H9 (cell line): ENCODE measurements around the gene KRT78. TPM values are rescaled to one million over a fixed set of nuclear protein-coding genes. Genes with fewer than 3 reads are reported as not detected.

Experiments used
- DNase-seq: peaks from one replicate; pipeline ENCODE4 v3.0.0-alpha.2; 2017
- H2AFZ ChIP-seq: one replicate; pipeline ENCODE4 v1.6.1; 2013; ENCODE audit warnings: mild to moderate bottlenecking, low read length, control low read depth, moderate library complexity
- H2AK5ac ChIP-seq: 2 replicates; pipeline ENCODE4 v1.6.1; 2013; ENCODE audit warnings: low read length, control low read depth, mixed read lengths; ENCODE audit not compliant: insufficient read length
- H2BK120ac ChIP-seq: one replicate; pipeline ENCODE4 v1.6.1; 2013; ENCODE audit warnings: low read depth, mild to moderate bottlenecking, low read length, control low read depth, inconsistent platforms; ENCODE audit not compliant: poor library complexity, severe bottlenecking
- H2BK12ac ChIP-seq: 2 replicates; pipeline ENCODE4 v1.6.1; 2013; ENCODE audit warnings: low read length, control low read depth, mixed read lengths, low read depth; ENCODE audit not compliant: insufficient read length
- H2BK15ac ChIP-seq: 2 replicates; pipeline ENCODE4 v1.6.1; 2013; ENCODE audit warnings: low read depth, low read length, control low read depth
- H2BK20ac ChIP-seq: one replicate; pipeline ENCODE4 v1.6.1; 2013; ENCODE audit warnings: low read depth, mild to moderate bottlenecking, low read length, control low read depth, inconsistent platforms; ENCODE audit not compliant: poor library complexity, severe bottlenecking
- H2BK5ac ChIP-seq: 2 replicates; pipeline ENCODE4 v1.6.1; 2013; ENCODE audit warnings: low read length, control low read depth, mixed read lengths; ENCODE audit not compliant: insufficient read length
- H3K14ac ChIP-seq: 2 replicates; pipeline ENCODE4 v1.6.1; 2013; ENCODE audit warnings: low read length, control low read depth; ENCODE audit not compliant: insufficient read depth
- H3K18ac ChIP-seq: 2 replicates; pipeline ENCODE4 v1.6.1; 2013; ENCODE audit warnings: low read depth, mild to moderate bottlenecking, mixed read lengths, low read length, control low read depth; ENCODE audit not compliant: insufficient read length
- H3K23ac ChIP-seq: 2 replicates; pipeline ENCODE4 v1.6.1; 2013; ENCODE audit warnings: low read length, control low read depth, mixed read lengths, low read depth; ENCODE audit not compliant: insufficient read length
- H3K23me2 ChIP-seq: 2 replicates; pipeline ENCODE4 v1.6.1; 2013; ENCODE audit warnings: low read depth, mild to moderate bottlenecking, mixed read lengths, low read length, control low read depth; ENCODE audit not compliant: insufficient read length, poor library complexity, severe bottlenecking
- H3K27ac ChIP-seq: 2 replicates; pipeline ENCODE4 v1.5.1; 2013; ENCODE audit warnings: low read length, control low read depth, mixed read lengths, low read depth; ENCODE audit not compliant: insufficient read length
- H3K27me3 ChIP-seq: 2 replicates; pipeline ENCODE4 v1.6.1; 2013; ENCODE audit warnings: low read length, control low read depth, inconsistent platforms; ENCODE audit not compliant: insufficient read depth
- H3K4ac ChIP-seq: 2 replicates; pipeline ENCODE4 v1.6.1; 2013; ENCODE audit warnings: low read depth, mild to moderate bottlenecking, control low read depth, inconsistent platforms, low read length, moderate library complexity
- H3K4me1 ChIP-seq: 2 replicates; pipeline ENCODE4 v1.6.1; 2013; ENCODE audit warnings: low read length, control low read depth, inconsistent platforms; ENCODE audit not compliant: insufficient read depth
- H3K4me2 ChIP-seq: 2 replicates; pipeline ENCODE4 v1.6.1; 2013; ENCODE audit warnings: low read length, control low read depth, mixed read lengths; ENCODE audit not compliant: insufficient read length, insufficient read depth
- H3K56ac ChIP-seq: 2 replicates; pipeline ENCODE4 v1.6.1; 2013; ENCODE audit warnings: low read depth, mild to moderate bottlenecking, mixed read lengths, low read length, control low read depth; ENCODE audit not compliant: insufficient read length
- H3K79me1 ChIP-seq: 2 replicates; pipeline ENCODE4 v1.6.1; 2013; ENCODE audit warnings: low read depth, mild to moderate bottlenecking, moderate library complexity, low read length, control low read depth, inconsistent platforms; ENCODE audit not compliant: insufficient read depth, poor library complexity, severe bottlenecking
- H3K79me2 ChIP-seq: 2 replicates; pipeline ENCODE4 v1.6.1; 2013; ENCODE audit warnings: low read length, control low read depth, inconsistent platforms; ENCODE audit not compliant: insufficient read depth
- H3K9ac ChIP-seq: 2 replicates; pipeline ENCODE4 v1.6.1; 2013; ENCODE audit warnings: low read length, control low read depth, mixed read lengths; ENCODE audit not compliant: insufficient read length; ENCODE audit errors: extremely low read depth
- H3K9me3 ChIP-seq: one replicate; pipeline ENCODE4 v1.6.1; 2013; ENCODE audit warnings: low read depth, low read length, inconsistent platforms; ENCODE audit not compliant: control insufficient read depth
- H3T11ph ChIP-seq: one replicate; pipeline ENCODE4 v1.6.1; 2013; ENCODE audit warnings: mild to moderate bottlenecking, low read length, control low read depth, inconsistent platforms
- H4K20me1 ChIP-seq: one replicate; pipeline ENCODE4 v1.6.1; 2013; ENCODE audit not compliant: control insufficient read depth, insufficient read length, insufficient read depth
- H4K5ac ChIP-seq: 2 replicates; pipeline ENCODE4 v1.6.1; 2013; ENCODE audit warnings: low read depth, mild to moderate bottlenecking, mixed read lengths, low read length, control low read depth; ENCODE audit not compliant: insufficient read length
- H4K8ac ChIP-seq: replicated peaks from 2 replicates; pipeline ENCODE4 v1.6.1; 2013; ENCODE audit warnings: low read length, control low read depth, mixed read lengths, low read depth; ENCODE audit not compliant: insufficient read length
- H4K91ac ChIP-seq: 2 replicates; pipeline ENCODE4 v1.6.1; 2013; ENCODE audit warnings: low read depth, mild to moderate bottlenecking, moderate library complexity, mixed read lengths, low read length, control low read depth; ENCODE audit not compliant: insufficient read length
- H3K27ac Mint-ChIP-seq, 3 experiments: 2 replicates in 2 of 3; 3 replicates in 1 of 3; pipeline ENCODE4 v1.8.0; 2020 to 2021; ENCODE audit warnings: mixed read lengths in 3 of 3, mild to moderate bottlenecking in 1 of 3, moderate library complexity in 1 of 3
- H3K27me3 Mint-ChIP-seq: 2 replicates; pipeline ENCODE4 v1.8.0; 2021; ENCODE audit warnings: low read depth, mild to moderate bottlenecking, moderate library complexity, mixed read lengths
- H3K36me3 Mint-ChIP-seq, 3 experiments: 2 replicates in 2 of 3; 3 replicates in 1 of 3; pipeline ENCODE4 v1.8.0; 2020 to 2021; ENCODE audit warnings: low read depth in 3 of 3, mixed read lengths in 3 of 3; ENCODE audit not compliant: insufficient read depth in 1 of 3
- H3K4me1 Mint-ChIP-seq, 2 experiments: 2 replicates each; pipeline ENCODE4 v1.8.0; 2020; ENCODE audit warnings: mixed read lengths in 2 of 2
- H3K4me3 Mint-ChIP-seq, 2 experiments: 2 replicates in 1 of 2; 3 replicates in 1 of 2; pipeline ENCODE4 v1.8.0; 2020 to 2021; ENCODE audit warnings: mild to moderate bottlenecking in 2 of 2, mixed read lengths in 2 of 2, moderate library complexity in 1 of 2
- H3K9me3 Mint-ChIP-seq, 2 experiments: 2 replicates in 1 of 2; 3 replicates in 1 of 2; pipeline ENCODE4 v1.8.0; 2020; ENCODE audit warnings: mild to moderate bottlenecking in 2 of 2, mixed read lengths in 2 of 2, moderate library complexity in 1 of 2
- WGBS: extraction: QIAGEN DNeasy Blood & Tissue Kit; methylation state at CpG from one replicate; pipeline ENCODE4 v1.1.7; 2013; ENCODE audit warnings: missing lambda C conversion rate, low lambda C conversion rate, mixed read lengths; ENCODE audit not compliant: insufficient read length; ENCODE audit errors: extremely low coverage; 5-methylcytosine and 5-hydroxymethylcytosine counted together
- total RNA-seq: library from RNA; stranded (reverse); gene quantifications from 2 replicates; pipeline ENCODE4 v1.2.1, GENCODE V29; 2021
- TF ChIP-seq, protein P1 (sequence below): fragments of 200-600 bp; sonication (generic); conservative IDR thresholded peaks from 3 replicates; pipeline ENCODE4 v1.8.0; 2021; ENCODE audit warnings: antibody characterized with exemption, mild to moderate bottlenecking

Gene KRT78
- total RNA-seq, 1 experiment from 2014 or later: not detected

DNA sequence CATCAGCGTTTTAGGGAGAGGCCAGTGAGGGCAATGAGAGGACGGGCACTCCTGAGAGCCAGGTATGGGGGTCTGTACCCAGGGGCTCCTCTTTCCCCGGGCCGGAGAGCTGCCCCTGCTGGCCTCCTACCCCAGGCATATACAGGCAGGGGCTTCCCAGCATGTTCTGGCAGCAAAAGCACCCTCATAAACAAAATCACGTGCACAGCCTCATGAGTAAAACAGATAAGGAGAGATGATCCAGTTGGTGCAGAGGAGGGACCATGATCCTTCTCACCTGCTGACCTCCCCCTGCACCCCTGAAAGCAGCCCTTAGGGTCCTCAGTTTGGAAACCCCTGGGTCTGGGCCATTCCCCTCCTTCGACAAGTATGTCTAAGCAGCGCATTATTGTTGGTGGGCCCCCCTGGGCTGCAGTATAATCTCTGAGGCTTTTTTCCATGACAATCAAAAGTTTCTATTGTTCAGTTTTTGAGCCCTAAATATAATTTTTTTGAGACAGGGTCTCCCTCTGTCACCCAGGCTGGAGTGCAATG is 29.8 kb downstream of the KRT78 start:
- no peak overlapping the region for H2AK5ac ChIP-seq
- no peak overlapping the region for H4K8ac ChIP-seq
- H3K14ac ChIP-seq: no peak overlapping the region
- no peak overlapping the region; a peak in 1 of 7 replicates for H3K27ac Mint-ChIP-seq
- no peaks in the 10 kb centered on the region for H3K23me2 ChIP-seq
- H3K18ac ChIP-seq: no peak overlapping the region
- DNase-seq: no peak
- WGBS: no CpG with 5 or more reads among the region's 7 CpGs
- no peak overlapping the region for H2BK120ac ChIP-seq
- no peak overlapping the region for H3T11ph ChIP-seq
- H3K9me3 Mint-ChIP-seq: no peaks in the 10 kb centered on the region
- no peaks in the 10 kb centered on the region for H3K27me3 ChIP-seq
- no peak overlapping the region for H2BK5ac ChIP-seq
- no peak overlapping the region for H2AFZ ChIP-seq
- no peaks in the 10 kb centered on the region; a peak in 1 of 7 replicates for H3K36me3 Mint-ChIP-seq
- H3K27ac ChIP-seq: no peak overlapping the region
- H3K9ac ChIP-seq: no peak overlapping the region
- no peak overlapping the region for H3K4me3 Mint-ChIP-seq
- H4K5ac ChIP-seq: no peak overlapping the region
- H4K20me1 ChIP-seq: no peaks in the 10 kb centered on the region
- no peak overlapping the region for H2BK12ac ChIP-seq
- no peak overlapping the region for H3K4me2 ChIP-seq
- no peak overlapping the region for H3K4ac ChIP-seq
- H3K79me1 ChIP-seq: no peaks in the 10 kb centered on the region
- peaks cover 1% of the 10 kb centered on the region for H3K27me3 Mint-ChIP-seq
- no peaks in the 10 kb centered on the region for H3K9me3 ChIP-seq
- H2BK20ac ChIP-seq: no peak overlapping the region
- H3K4me1 Mint-ChIP-seq: peaks cover 3 to 7% of the 10 kb centered on the region in 2 experiments; a peak in 3 of 4 replicates
- H3K79me2 ChIP-seq: no peaks in the 10 kb centered on the region
- TF ChIP-seq, protein P1, sequence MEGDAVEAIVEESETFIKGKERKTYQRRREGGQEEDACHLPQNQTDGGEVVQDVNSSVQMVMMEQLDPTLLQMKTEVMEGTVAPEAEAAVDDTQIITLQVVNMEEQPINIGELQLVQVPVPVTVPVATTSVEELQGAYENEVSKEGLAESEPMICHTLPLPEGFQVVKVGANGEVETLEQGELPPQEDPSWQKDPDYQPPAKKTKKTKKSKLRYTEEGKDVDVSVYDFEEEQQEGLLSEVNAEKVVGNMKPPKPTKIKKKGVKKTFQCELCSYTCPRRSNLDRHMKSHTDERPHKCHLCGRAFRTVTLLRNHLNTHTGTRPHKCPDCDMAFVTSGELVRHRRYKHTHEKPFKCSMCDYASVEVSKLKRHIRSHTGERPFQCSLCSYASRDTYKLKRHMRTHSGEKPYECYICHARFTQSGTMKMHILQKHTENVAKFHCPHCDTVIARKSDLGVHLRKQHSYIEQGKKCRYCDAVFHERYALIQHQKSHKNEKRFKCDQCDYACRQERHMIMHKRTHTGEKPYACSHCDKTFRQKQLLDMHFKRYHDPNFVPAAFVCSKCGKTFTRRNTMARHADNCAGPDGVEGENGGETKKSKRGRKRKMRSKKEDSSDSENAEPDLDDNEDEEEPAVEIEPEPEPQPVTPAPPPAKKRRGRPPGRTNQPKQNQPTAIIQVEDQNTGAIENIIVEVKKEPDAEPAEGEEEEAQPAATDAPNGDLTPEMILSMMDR: no peak
- no peaks in the 10 kb centered on the region for H3K4me1 ChIP-seq
- no peak overlapping the region for H3K23ac ChIP-seq
- no peak overlapping the region for H2BK15ac ChIP-seq
- no peak overlapping the region for H4K91ac ChIP-seq
- no peak overlapping the region for H3K56ac ChIP-seq
